ENCODE results near the gene NTN5. TPM values are rescaled to one million over a fixed set of nuclear protein-coding genes. Genes with fewer than 3 reads are reported as not detected.

NTN5 gene
- total and polyA plus RNA-seq, 2 experiments from 2014 or later, result 0.52 to 0.94 TPM

DNA sequence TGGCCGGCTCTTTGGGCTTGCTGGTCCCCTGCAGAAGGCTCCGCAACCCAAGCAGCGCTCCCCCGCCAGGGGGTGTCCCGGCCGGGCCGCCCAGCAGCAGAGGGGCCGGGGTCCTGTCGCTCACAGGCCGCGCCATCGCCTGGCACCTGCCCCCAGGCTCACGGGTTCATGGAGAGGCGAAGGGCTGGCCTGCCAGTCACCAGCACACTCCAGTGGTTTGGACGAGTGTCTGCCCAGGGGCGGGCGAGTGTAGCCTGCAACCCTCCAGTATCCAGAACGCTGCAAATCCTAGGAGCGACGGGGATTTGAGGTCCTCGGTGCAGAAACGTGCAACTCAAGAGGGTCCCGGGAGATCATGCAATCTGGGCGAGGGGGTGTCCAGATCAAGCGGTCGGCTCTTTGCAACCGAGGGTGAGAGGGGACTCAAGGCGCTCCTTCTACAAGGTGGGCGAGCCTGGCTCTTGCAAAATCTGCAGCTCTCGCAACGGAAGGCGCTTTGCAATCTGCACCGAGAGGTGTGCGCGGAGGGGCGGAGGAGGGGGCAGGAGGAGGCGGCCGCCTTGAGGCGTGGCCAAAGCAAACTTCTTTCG lies 35.9 kb downstream of the NTN5 start, which contains the start of gene DBP:
Gene DBP (minus strand): TSS at position 521 of the 590 bp plus-strand sequence. CDS start 385 bp downstream, at position 136.
- Histone ChIP-seq H3K27me3 (ENCODE audit: insufficient read depth) (peaks cover 21% of the 10 kb centered on the region), H3K9me2 (ENCODE audit: insufficient read depth) (no peaks in the 10 kb centered on the region), H2AFZ (peak within 1 kb of the TSS; percentile 88), H3K79me2 (replicated peaks; ENCODE audit: insufficient read depth) (no peaks in the 10 kb centered on the region), H3F3A (replicated peaks; ENCODE audit: low read depth) (peaks cover 31% of the 10 kb centered on the region), H3K27ac (ENCODE audit: low read depth) (peak within 1 kb of the TSS; percentile 98), H3K4me3 (peak within 1 kb of the TSS; percentile 75), H3K4me2 (peak within 1 kb of the TSS; percentile 96), H3K36me3 (ENCODE audit: insufficient read depth) (no peaks in the 10 kb centered on the region), H4K20me1 (replicated peaks; ENCODE audit: insufficient read depth) (no peaks in the 10 kb centered on the region), H3K4me1 (ENCODE audit: insufficient read depth) (peaks cover 33% of the 10 kb centered on the region)
- Mint-ChIP-seq H3K9me3 (no peaks in the 10 kb centered on the region), H3K27me3 (ENCODE audit: insufficient read depth, low read depth, poor library complexity) (peaks cover 21% of the 10 kb centered on the region), H3K36me3 (ENCODE audit: low read depth) (peaks cover 30% of the 10 kb centered on the region), H3K4me1 (peaks cover 36% of the 10 kb centered on the region), H3K27ac (peak within 1 kb of the TSS; percentile 97), H3K4me3 (peak within 1 kb of the TSS; percentile 81)
- peak; percentile 63 for DNase-seq (ENCODE audit: low spot score)
- peak; percentile 3 for ATAC-seq
- TF ChIP-seq, protein P1, sequence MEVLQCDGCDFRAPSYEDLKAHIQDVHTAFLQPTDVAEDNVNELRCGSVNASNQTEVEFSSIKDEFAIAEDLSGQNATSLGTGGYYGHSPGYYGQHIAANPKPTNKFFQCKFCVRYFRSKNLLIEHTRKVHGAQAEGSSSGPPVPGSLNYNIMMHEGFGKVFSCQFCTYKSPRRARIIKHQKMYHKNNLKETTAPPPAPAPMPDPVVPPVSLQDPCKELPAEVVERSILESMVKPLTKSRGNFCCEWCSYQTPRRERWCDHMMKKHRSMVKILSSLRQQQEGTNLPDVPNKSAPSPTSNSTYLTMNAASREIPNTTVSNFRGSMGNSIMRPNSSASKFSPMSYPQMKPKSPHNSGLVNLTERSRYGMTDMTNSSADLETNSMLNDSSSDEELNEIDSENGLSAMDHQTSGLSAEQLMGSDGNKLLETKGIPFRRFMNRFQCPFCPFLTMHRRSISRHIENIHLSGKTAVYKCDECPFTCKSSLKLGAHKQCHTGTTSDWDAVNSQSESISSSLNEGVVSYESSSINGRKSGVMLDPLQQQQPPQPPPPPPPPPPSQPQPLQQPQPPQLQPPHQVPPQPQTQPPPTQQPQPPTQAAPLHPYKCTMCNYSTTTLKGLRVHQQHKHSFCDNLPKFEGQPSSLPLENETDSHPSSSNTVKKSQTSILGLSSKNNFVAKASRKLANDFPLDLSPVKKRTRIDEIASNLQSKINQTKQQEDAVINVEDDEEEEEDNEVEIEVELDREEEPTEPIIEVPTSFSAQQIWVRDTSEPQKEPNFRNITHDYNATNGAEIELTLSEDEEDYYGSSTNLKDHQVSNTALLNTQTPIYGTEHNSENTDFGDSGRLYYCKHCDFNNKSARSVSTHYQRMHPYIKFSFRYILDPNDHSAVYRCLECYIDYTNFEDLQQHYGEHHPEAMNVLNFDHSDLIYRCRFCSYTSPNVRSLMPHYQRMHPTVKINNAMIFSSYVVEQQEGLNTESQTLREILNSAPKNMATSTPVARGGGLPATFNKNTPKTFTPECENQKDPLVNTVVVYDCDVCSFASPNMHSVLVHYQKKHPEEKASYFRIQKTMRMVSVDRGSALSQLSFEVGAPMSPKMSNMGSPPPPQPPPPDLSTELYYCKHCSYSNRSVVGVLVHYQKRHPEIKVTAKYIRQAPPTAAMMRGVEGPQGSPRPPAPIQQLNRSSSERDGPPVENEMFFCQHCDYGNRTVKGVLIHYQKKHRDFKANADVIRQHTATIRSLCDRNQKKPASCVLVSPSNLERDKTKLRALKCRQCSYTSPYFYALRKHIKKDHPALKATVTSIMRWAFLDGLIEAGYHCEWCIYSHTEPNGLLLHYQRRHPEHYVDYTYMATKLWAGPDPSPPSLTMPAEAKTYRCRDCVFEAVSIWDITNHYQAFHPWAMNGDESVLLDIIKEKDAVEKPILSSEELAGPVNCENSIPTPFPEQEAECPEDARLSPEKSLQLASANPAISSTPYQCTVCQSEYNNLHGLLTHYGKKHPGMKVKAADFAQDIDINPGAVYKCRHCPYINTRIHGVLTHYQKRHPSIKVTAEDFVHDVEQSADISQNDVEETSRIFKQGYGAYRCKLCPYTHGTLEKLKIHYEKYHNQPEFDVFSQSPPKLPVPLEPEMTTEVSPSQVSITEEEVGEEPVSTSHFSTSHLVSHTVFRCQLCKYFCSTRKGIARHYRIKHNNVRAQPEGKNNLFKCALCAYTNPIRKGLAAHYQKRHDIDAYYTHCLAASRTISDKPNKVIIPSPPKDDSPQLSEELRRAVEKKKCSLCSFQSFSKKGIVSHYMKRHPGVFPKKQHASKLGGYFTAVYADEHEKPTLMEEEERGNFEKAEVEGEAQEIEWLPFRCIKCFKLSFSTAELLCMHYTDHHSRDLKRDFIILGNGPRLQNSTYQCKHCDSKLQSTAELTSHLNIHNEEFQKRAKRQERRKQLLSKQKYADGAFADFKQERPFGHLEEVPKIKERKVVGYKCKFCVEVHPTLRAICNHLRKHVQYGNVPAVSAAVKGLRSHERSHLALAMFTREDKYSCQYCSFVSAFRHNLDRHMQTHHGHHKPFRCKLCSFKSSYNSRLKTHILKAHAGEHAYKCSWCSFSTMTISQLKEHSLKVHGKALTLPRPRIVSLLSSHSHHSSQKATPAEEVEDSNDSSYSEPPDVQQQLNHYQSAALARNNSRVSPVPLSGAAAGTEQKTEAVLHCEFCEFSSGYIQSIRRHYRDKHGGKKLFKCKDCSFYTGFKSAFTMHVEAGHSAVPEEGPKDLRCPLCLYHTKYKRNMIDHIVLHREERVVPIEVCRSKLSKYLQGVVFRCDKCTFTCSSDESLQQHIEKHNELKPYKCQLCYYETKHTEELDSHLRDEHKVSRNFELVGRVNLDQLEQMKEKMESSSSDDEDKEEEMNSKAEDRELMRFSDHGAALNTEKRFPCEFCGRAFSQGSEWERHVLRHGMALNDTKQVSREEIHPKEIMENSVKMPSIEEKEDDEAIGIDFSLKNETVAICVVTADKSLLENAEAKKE (CRISPR knock-in tag; IDR thresholded peaks at IDR 0.05), result no peak
- TF ChIP-seq, protein P2, sequence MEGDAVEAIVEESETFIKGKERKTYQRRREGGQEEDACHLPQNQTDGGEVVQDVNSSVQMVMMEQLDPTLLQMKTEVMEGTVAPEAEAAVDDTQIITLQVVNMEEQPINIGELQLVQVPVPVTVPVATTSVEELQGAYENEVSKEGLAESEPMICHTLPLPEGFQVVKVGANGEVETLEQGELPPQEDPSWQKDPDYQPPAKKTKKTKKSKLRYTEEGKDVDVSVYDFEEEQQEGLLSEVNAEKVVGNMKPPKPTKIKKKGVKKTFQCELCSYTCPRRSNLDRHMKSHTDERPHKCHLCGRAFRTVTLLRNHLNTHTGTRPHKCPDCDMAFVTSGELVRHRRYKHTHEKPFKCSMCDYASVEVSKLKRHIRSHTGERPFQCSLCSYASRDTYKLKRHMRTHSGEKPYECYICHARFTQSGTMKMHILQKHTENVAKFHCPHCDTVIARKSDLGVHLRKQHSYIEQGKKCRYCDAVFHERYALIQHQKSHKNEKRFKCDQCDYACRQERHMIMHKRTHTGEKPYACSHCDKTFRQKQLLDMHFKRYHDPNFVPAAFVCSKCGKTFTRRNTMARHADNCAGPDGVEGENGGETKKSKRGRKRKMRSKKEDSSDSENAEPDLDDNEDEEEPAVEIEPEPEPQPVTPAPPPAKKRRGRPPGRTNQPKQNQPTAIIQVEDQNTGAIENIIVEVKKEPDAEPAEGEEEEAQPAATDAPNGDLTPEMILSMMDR (conservative IDR thresholded peaks at IDR 0.05; ENCODE audit: low read depth in 2 of 2), result peak in 1 of 2 experiments; percentile 21; a peak in 1 of 4 replicates
- no peak for TF ChIP-seq POLR2AphosphoS5 (IDR thresholded peaks at IDR 0.05; ENCODE audit: low read depth)
- no peak for TF ChIP-seq ZNF331 (CRISPR knock-in tag; IDR thresholded peaks at IDR 0.05; ENCODE audit: low read depth)
